Measurements from ENCODE around the gene ANKRD23. TPM values are rescaled to one million over a fixed set of nuclear protein-coding genes. Genes with fewer than 3 reads are reported as not detected.
A peak's percentile ranks its signal among the peaks of the same experiment; 100 is the strongest.

ANKRD23 gene
- total and polyA plus RNA-seq, 2 experiments from 2014 or later, result 0.76 to 1.4 TPM

- no peak overlapping the region for H3K4me3 ChIP-seq
- H3K27ac ChIP-seq, result no peak overlapping the region
- no peak overlapping the region for H2AFZ ChIP-seq
- no peak overlapping the region for H3K9ac ChIP-seq
- H3F3A ChIP-seq (ENCODE audit: insufficient read depth), result 0 out of 2 replicates have a peak, but pooled peaks cover 8% of the 10 kb centered on the region
- H3K9me2 ChIP-seq (ENCODE audit: insufficient read depth), result no peaks in the 10 kb centered on the region
- no peaks in the 10 kb centered on the region for H3K9me3 ChIP-seq (ENCODE audit: low read depth)
- H3K79me2 ChIP-seq (ENCODE audit: insufficient read depth), result peaks cover 6% of the 10 kb centered on the region; the same call in 1 of the 2 replicates
- WGBS, 2 experiments (ENCODE audit: low coverage in 1 of 2, low lambda C conversion rate in 2 of 2, missing lambda C conversion rate in 2 of 2), result 85 to 87% methylated on average over 8 of the region's 8 CpGs
- no peak for DNase-seq
- H3K4me2 ChIP-seq (ENCODE audit: unreplicated experiment), result peak overlapping the region; percentile 88
- no peaks in the 10 kb centered on the region for H3K36me3 ChIP-seq (ENCODE audit: low read depth)
- H4K20me1 ChIP-seq (ENCODE audit: insufficient read depth), result no peaks in the 10 kb centered on the region
- H3K4me1 ChIP-seq (ENCODE audit: insufficient read depth), result no peaks in the 10 kb centered on the region
- TF ChIP-seq EZH2 (IDR thresholded peaks at IDR 0.05; ENCODE audit: insufficient read depth, poor library complexity, severe bottlenecking) (no peak), EZH2phosphoT487 (IDR thresholded peaks at IDR 0.05; ENCODE audit: insufficient read depth, low read depth) (no peak)
- in situ Hi-C loops (cut with MboI), result no loop called here
- H3K27me3 ChIP-seq (replicated peaks; ENCODE audit: insufficient read depth), result no peaks in the 10 kb centered on the region
These were observed 25.9 kb downstream of the ANKRD23 start for GRCh38 chr2:96817882-96818281.

DNA sequence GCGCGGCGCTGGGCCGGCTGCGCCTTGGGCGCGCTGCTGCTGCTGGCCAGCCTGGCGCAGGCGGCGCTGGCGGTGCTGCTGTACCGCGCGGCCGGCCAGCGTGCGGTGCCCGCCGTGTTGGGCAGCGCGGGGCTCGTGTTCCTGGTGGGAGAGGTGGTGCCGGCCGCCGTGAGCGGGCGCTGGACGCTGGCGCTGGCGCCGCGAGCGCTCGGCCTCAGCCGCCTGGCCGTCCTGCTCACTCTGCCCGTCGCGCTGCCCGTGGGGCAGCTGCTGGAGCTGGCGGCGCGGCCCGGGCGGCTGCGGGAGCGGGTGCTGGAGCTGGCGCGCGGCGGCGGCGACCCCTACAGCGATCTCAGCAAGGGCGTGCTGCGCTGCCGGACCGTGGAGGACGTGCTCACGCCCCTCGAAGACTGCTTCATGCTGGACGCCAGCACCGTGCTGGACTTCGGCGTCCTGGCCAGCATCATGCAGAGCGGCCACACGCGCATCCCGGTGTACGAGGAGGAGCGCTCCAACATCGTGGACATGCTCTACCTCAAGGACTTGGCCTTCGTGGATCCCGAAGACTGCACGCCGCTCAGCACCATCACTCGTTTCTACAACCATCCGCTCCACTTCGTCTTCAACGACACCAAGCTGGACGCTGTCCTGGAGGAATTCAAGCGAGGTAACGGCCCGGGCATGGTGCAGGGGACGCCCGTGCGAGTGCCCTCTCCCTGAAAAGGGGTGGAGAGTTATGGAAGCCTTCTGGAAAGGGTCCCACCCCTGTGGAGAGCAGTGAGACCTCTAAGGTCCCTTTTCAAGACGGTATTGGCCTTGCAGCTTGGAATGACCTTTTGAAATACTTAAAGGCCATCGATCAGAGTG, 26.8 kb downstream of the ANKRD23 start:
- in situ Hi-C loops (cut with MboI), result no loop called here
- 2 to 3% methylated on average over 74 to 76 of the region's 89 CpGs for WGBS, 2 experiments (ENCODE audit: low coverage in 1 of 2, low lambda C conversion rate in 2 of 2, missing lambda C conversion rate in 2 of 2)
- no peak overlapping the region for H3K27ac ChIP-seq

DNA sequence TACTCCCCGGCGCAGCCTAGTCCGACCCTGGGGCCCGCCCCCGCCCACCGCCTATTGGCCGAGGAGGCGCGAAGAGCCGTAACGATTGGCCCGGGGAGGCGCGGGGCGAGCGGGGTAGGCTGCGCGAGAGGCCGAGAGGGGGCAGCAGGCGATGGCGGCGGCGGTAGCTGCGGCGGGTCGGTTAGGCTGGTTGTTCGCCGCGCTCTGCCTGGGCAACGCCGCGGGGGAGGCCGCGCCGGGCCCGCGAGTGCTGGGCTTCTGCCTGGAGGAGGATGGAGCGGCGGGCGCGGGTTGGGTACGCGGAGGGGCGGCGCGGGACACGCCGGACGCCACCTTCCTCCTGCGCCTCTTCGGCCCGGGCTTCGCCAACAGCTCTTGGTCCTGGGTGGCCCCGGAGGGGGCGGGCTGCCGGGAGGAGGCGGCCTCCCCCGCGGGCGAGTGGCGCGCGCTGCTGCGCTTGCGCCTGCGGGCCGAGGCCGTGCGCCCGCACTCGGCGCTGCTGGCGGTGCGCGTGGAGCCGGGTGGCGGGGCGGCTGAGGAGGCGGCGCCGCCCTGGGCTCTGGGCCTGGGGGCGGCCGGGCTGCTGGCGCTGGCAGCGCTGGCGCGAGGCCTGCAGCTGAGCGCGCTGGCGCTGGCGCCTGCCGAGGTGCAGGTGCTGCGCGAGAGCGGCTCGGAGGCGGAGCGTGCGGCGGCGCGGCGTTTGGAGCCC, 27.5 kb downstream of the ANKRD23 start, which contains the start of gene CNNM3:
TSS of gene CNNM3 (plus strand) at position 142 of the 709 bp plus-strand sequence. CDS start at position 152, 10 bp downstream.
- no peaks in the 10 kb centered on the region for H3K36me3 ChIP-seq (ENCODE audit: low read depth)
- H3K9me3 ChIP-seq (ENCODE audit: low read depth), result no peaks in the 10 kb centered on the region
- in situ Hi-C loops (cut with MboI), result no loop called here
- peak; percentile 98 for DNase-seq
- peak within 1 kb of the TSS; percentile 87 for H2AFZ ChIP-seq
- 0 to 1% methylated on average over 24 to 77 of the region's 103 CpGs for WGBS, 2 experiments (ENCODE audit: low coverage in 1 of 2, low lambda C conversion rate in 2 of 2, missing lambda C conversion rate in 2 of 2)
- TF ChIP-seq EZH2phosphoT487 (IDR thresholded peaks at IDR 0.05; ENCODE audit: insufficient read depth, low read depth), result no peak
- no peak for TF ChIP-seq EZH2 (IDR thresholded peaks at IDR 0.05; ENCODE audit: insufficient read depth, poor library complexity, severe bottlenecking)
- peak within 1 kb of the TSS; percentile 17 for H3K27ac ChIP-seq
- H3K27me3 ChIP-seq (replicated peaks; ENCODE audit: insufficient read depth), result no peaks in the 10 kb centered on the region
- peaks cover 7% of the 10 kb centered on the region; the same call in 1 of the 2 replicates for H3K4me1 ChIP-seq (ENCODE audit: insufficient read depth)
- no peaks in the 10 kb centered on the region for H3K9me2 ChIP-seq (ENCODE audit: insufficient read depth)
- H3K4me2 ChIP-seq (ENCODE audit: unreplicated experiment), result peak within 1 kb of the TSS; percentile 88
- no peaks in the 10 kb centered on the region for H4K20me1 ChIP-seq (ENCODE audit: insufficient read depth)
- peak within 1 kb of the TSS; percentile 76 for H3K4me3 ChIP-seq
- H3K9ac ChIP-seq, result peak within 1 kb of the TSS; percentile 68
- no peaks in the 10 kb centered on the region; the same call in 1 of the 2 replicates for H3K79me2 ChIP-seq (ENCODE audit: insufficient read depth)
- H3F3A ChIP-seq (ENCODE audit: insufficient read depth), result 0 out of 2 replicates have a peak, but pooled peaks cover 8% of the 10 kb centered on the region

More for the DNA sequence above, 26.8 kb downstream of the ANKRD23 start:
- H3K4me1 ChIP-seq (ENCODE audit: insufficient read depth), result peaks cover 2% of the 10 kb centered on the region; the same call in 1 of the 2 replicates
- H3K9me3 ChIP-seq (ENCODE audit: low read depth), result no peaks in the 10 kb centered on the region
- peak overlapping the region; percentile 76 for H3K4me3 ChIP-seq
- no peaks in the 10 kb centered on the region for H3K36me3 ChIP-seq (ENCODE audit: low read depth)
- H3K4me2 ChIP-seq (ENCODE audit: unreplicated experiment), result peak overlapping the region; percentile 88
- peak overlapping the region; percentile 74 for H2AFZ ChIP-seq
- H3K9me2 ChIP-seq (ENCODE audit: insufficient read depth), result no peaks in the 10 kb centered on the region
- H3K79me2 ChIP-seq (ENCODE audit: insufficient read depth), result peaks cover under 1% of the 10 kb centered on the region; the same call in 1 of the 2 replicates
- TF ChIP-seq EZH2 (IDR thresholded peaks at IDR 0.05; ENCODE audit: insufficient read depth, poor library complexity, severe bottlenecking) (no peak), EZH2phosphoT487 (IDR thresholded peaks at IDR 0.05; ENCODE audit: insufficient read depth, low read depth) (no peak)
- no peaks in the 10 kb centered on the region for H3K27me3 ChIP-seq (replicated peaks; ENCODE audit: insufficient read depth)
- H4K20me1 ChIP-seq (ENCODE audit: insufficient read depth), result no peaks in the 10 kb centered on the region
- DNase-seq, result peak; percentile 82
- 0 out of 2 replicates have a peak, but pooled peaks cover 8% of the 10 kb centered on the region for H3F3A ChIP-seq (ENCODE audit: insufficient read depth)
- peak overlapping the region; percentile 42; the same call in 1 of the 2 replicates for H3K9ac ChIP-seq

All from GM23248 (cell line).